ENCODE data around the gene NPAS1. TPM values are rescaled to one million over a fixed set of nuclear protein-coding genes. Genes with fewer than 3 reads are reported as not detected.

Gene NPAS1
- total RNA-seq, 3 donors from 2014 or later = 2.5 TPM; not detected in 2

DNA sequence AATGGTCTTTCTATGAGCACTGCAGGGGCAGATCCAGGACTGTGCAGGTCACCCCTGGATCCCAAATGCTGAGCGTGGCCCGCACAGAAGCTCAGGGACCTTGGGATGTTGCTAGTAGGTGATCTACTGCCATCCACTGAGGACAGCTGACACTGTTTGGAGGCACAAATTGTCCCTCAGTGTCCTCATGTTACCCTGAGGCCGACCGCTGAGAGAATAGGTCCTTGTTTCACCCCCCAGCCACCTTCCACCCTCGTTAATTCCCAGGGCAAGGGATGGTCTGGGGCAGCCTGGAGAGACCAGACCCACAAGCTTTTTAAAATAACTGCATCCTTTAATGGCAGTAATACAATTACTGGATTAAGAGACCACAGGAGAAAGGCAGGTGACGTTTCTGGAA lies 44.2 kb downstream of the NPAS1 start:
- Histone ChIP-seq H3K9me3 (no peaks in the 10 kb centered on the region), H3K4me3 (no peak overlapping the region), H3K4me1 (no peaks in the 10 kb centered on the region), H3K27me3 (no peaks in the 10 kb centered on the region), H3K36me3 (peaks cover 20% of the 10 kb centered on the region), H3K27ac (no peak overlapping the region)
- TF ChIP-seq, protein P1, sequence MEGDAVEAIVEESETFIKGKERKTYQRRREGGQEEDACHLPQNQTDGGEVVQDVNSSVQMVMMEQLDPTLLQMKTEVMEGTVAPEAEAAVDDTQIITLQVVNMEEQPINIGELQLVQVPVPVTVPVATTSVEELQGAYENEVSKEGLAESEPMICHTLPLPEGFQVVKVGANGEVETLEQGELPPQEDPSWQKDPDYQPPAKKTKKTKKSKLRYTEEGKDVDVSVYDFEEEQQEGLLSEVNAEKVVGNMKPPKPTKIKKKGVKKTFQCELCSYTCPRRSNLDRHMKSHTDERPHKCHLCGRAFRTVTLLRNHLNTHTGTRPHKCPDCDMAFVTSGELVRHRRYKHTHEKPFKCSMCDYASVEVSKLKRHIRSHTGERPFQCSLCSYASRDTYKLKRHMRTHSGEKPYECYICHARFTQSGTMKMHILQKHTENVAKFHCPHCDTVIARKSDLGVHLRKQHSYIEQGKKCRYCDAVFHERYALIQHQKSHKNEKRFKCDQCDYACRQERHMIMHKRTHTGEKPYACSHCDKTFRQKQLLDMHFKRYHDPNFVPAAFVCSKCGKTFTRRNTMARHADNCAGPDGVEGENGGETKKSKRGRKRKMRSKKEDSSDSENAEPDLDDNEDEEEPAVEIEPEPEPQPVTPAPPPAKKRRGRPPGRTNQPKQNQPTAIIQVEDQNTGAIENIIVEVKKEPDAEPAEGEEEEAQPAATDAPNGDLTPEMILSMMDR (IDR thresholded peaks at IDR 0.05) = no peak
- no peak for TF ChIP-seq POLR2AphosphoS5 (IDR thresholded peaks at IDR 0.05)
- no peak for TF ChIP-seq POLR2A (IDR thresholded peaks at IDR 0.05)
- intact Hi-C loops (cut with DNase I; ENCODE audit: low total_unique reads) = no loop called here
- no peak for DNase-seq (ENCODE audit: low spot score in 2 of 2)

DNA sequence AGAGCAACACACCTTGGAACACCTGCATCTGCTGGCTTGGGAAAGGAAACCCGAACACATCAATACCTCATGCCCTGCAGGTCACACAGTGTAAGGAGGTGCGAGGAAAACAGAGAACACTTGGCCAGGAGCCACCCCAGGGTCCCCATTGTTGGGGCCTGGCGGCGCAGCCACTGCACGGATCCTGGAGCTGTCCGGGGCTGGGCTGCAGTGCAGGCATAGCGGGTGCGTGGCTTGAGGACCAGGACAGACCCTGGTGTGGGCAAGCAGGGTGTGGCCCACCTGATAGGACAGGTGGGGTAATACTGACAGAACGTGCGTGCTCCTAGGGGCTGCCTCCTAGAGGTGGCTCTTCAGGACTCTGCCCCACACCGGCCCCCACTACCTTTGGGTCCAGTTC lies 45.6 kb downstream of the NPAS1 start:
- Histone ChIP-seq H3K27ac (no peak overlapping the region), H3K27me3 (no peaks in the 10 kb centered on the region), H3K4me1 (no peaks in the 10 kb centered on the region), H3K9me3 (no peaks in the 10 kb centered on the region), H3K4me3 (no peak overlapping the region), H3K36me3 (peaks cover 20% of the 10 kb centered on the region)
- intact Hi-C loops (cut with DNase I; ENCODE audit: low total_unique reads) = no loop called here
- DNase-seq (ENCODE audit: low spot score in 2 of 2) = no peak
- TF ChIP-seq POLR2AphosphoS5 (IDR thresholded peaks at IDR 0.05) = no peak

DNA sequence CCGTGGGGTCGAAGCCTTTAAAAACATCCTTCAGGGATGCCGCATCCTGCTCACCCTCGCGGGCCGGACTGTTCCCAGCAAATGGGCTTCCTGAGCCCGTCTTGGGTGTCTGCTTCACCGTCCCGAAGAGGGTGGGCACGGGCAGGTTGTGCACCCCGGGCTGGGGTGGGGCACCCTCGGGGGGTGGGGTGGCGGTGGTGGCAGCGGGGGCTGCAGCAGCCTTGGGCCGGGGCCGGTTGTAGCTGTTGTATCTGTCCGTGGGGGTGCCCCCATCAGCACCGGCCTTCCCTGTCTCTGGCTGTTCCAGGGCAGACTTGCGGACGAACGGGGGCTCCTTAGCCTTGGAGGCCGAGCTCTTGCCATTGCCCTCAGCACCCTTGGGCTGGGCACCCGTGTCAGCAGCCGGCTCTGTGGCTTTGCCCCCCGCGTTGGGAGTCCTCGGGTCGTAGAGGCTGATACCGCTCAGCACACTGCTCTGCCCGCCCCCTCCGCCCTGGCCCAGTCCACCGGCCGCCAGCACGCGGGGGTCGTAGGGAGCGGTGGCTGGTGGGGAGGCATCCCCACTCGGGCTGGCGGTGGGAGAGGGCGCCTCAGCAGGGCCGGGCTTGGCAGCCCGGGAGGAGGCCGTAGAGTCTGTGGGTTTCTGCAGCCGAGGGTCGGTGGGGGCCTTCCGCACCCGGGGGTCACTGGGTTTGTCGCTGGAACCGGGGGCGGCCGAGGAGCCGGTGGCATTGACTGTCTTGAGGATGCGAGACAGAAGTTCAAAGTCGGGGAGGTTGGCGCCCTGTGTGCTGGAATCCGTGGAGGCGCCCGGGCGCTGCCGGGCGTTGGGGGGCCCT lies 47.0 kb downstream of the NPAS1 start:
- Histone ChIP-seq H3K4me3 (no peak overlapping the region), H3K36me3 (peaks cover 20% of the 10 kb centered on the region), H3K4me1 (no peaks in the 10 kb centered on the region), H3K27ac (no peak overlapping the region), H3K9me3 (no peaks in the 10 kb centered on the region), H3K27me3 (no peaks in the 10 kb centered on the region)
- DNase-seq (ENCODE audit: low spot score in 2 of 2) = no peak
- intact Hi-C loops (cut with DNase I; ENCODE audit: low total_unique reads) = no loop called here
- TF ChIP-seq POLR2AphosphoS5 (IDR thresholded peaks at IDR 0.05) (no peak), POLR2A (IDR thresholded peaks at IDR 0.05) (no peak)
- TF ChIP-seq, protein P1 (IDR thresholded peaks at IDR 0.05) = no peak

DNA sequence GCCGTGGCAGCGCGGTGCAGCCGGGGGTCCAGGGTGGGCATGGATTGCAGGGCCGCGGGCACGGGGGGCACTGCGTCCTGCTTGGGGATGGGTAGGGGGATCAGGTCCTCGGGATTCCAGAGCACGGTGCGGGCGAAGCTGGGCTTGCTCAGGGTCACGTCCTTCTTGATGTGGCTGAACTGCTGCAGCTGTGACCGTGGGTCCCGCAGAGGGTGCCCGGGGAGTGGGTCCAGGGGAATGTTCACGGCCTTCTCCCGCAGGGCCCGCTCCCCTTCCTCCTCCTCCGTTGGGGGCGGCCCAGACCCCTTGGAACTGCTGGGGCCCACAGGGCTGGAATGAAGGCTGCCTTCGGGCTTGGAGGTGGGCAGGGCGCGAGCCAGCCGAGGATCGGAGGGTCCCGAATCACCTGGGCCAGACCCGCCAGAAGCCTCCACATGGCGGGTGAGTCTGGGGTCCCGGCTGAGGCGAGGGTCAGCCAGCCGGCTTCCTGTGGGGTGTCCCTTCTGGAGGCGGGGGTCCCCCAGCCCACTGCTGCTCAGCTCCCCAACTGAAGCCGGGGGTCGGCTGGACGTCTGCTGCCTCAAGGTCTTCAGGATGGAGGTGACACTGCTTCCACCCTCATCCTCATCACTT lies 47.7 kb downstream of the NPAS1 start:
- no peaks in the 10 kb centered on the region for H3K4me1 ChIP-seq
- no peak overlapping the region for H3K27ac ChIP-seq
- no peaks in the 10 kb centered on the region for H3K9me3 ChIP-seq
- intact Hi-C loops (cut with DNase I; ENCODE audit: low total_unique reads) = no loop called here
- H3K27me3 ChIP-seq = no peaks in the 10 kb centered on the region
- no peak for DNase-seq (ENCODE audit: low spot score in 2 of 2)
- H3K4me3 ChIP-seq = no peak overlapping the region
- peaks cover 20% of the 10 kb centered on the region for H3K36me3 ChIP-seq
- TF ChIP-seq, protein P1 (IDR thresholded peaks at IDR 0.05) = no peak
- TF ChIP-seq POLR2AphosphoS5 (IDR thresholded peaks at IDR 0.05) (no peak), POLR2A (IDR thresholded peaks at IDR 0.05) (no peak)

DNA sequence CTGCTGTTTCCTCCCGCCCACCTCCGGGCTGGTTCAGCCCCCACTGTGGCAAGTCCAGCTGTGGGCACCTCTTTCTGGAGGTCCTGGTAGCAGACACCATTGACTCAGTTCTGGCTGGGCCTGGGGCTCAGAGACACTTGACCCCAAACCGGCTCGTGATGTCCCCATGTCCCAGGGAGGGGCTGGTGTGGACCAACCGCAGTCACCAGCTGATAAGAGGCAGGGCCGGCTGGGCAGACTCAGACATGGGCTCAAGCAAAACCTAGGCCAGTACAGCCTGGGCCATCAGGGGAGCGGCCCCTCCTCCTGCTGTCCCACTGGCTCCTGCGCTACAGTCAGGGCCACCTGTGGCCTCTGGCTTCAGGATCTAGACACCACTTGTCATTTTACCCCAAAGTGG lies 48.6 kb downstream of the NPAS1 start:
- Histone ChIP-seq H3K9me3 (no peaks in the 10 kb centered on the region), H3K36me3 (peaks cover 20% of the 10 kb centered on the region), H3K4me1 (no peaks in the 10 kb centered on the region), H3K27me3 (no peaks in the 10 kb centered on the region), H3K27ac (no peak overlapping the region), H3K4me3 (no peak overlapping the region)
- DNase-seq (ENCODE audit: low spot score in 2 of 2) = no peak
- intact Hi-C loops (cut with DNase I; ENCODE audit: low total_unique reads) = no loop called here
- TF ChIP-seq POLR2A (IDR thresholded peaks at IDR 0.05) (no peak), POLR2AphosphoS5 (IDR thresholded peaks at IDR 0.05) (no peak)
- TF ChIP-seq, protein P1 (IDR thresholded peaks at IDR 0.05) = no peak
